ENCODE results near the gene DEDD.

GRCh38 chr1:161128591-161129420 lies 3.7 kb downstream of the DEDD start:
- TF ChIP-seq CTCF (IDR thresholded peaks at IDR 0.05; ENCODE audit: borderline replicate concordance, extremely low read depth, low read length, poor library complexity, severe bottlenecking) (no peak), EZH2 (IDR thresholded peaks at IDR 0.05; ENCODE audit: borderline replicate concordance, low read depth, low read length, severe bottlenecking) (no peak)
